Heart right ventricle (tissue), 16 donors: ENCODE measurements around the gene GRIN2C. TPM values are rescaled to one million over a fixed set of nuclear protein-coding genes. Genes with fewer than 3 reads are reported as not detected.
A peak's percentile ranks its signal among the peaks of the same experiment; 100 is the strongest.

Source experiments
- ATAC-seq, 8 donors: fragments of 200-7000 bp; cut with Tn5 transposase; one replicate each; pipeline ENCODE4 v1.9.1; 2020; ENCODE audit warnings: mild to moderate bottlenecking in 8 of 8, moderate library complexity in 8 of 8, moderate number of reproducible peaks in 1 of 8
- DNase-seq, 2 donors: peaks; one replicate each; pipeline ENCODE4 v3.0.0-alpha.2; 2020
- H3K27ac ChIP-seq, 10 donors: fragments of 200-600 bp; sonication (generic) in 2 of 10; one replicate each; pipeline versions ENCODE4 v1.5.0 to v1.8.0; 2020 to 2022; ENCODE audit warnings: mild to moderate bottlenecking in 3 of 10
- H3K27me3 ChIP-seq, 7 donors: fragments of 200-600 bp; one replicate each; pipeline ENCODE4 v1.8.0; 2021 to 2022; ENCODE audit warnings: mild to moderate bottlenecking in 2 of 7
- H3K36me3 ChIP-seq, 9 donors: fragments of 200-600 bp; sonication (generic) in 1 of 9; one replicate each; pipeline versions ENCODE4 v1.5.0 to v1.8.0; 2020 to 2022; ENCODE audit warnings: mild to moderate bottlenecking in 2 of 9
- H3K4me1 ChIP-seq, 9 donors: fragments of 200-600 bp; sonication (generic) in 1 of 9; one replicate each; pipeline versions ENCODE4 v1.5.0 to v1.8.0; 2020 to 2022; ENCODE audit warnings: mild to moderate bottlenecking in 4 of 9
- H3K4me3 ChIP-seq, 10 donors: fragments of 200-600 bp; sonication (generic) in 2 of 10; one replicate each; pipeline versions ENCODE4 v1.5.0 to v1.8.0; 2020 to 2022; ENCODE audit warnings: mild to moderate bottlenecking in 7 of 10, moderate library complexity in 2 of 10
- H3K9me3 ChIP-seq, 11 donors: fragments of 200-600 bp in 10 of 11; sonication (generic) in 2 of 11; one replicate each; pipeline versions ENCODE4 v1.5.0 to v1.8.0; 2013 to 2022; ENCODE audit warnings: mild to moderate bottlenecking in 2 of 11, control low read depth in 1 of 11, moderate library complexity in 1 of 11
- WGBS, 2 donors: extraction: QIAGEN DNeasy Blood & Tissue Kit; methylation state at CpG; one replicate each; pipeline ENCODE4 v1.1.7; 2013; ENCODE audit warnings: inconsistent platforms in 1 of 2; 5-methylcytosine and 5-hydroxymethylcytosine counted together
- intact Hi-C, 10 donors: fragments of 100-400 bp; cut with DNase I; formaldehyde crosslinking; loops; one replicate each; pipeline versions ENCODE4 v1.11.1 to v1.14.2; 2022
- polyA plus RNA-seq, 2 donors: library from polyadenylated mRNA; stranded (reverse); fragments of 200-250 nt; gene quantifications; one replicate each; pipeline ENCODE4 v1.2.3, GENCODE V29; 2013
- total RNA-seq, 10 donors: library from RNA; stranded (reverse); fragmentation: NEBNext Ultra II Directional in 3 of 10; extraction: Animal tissue kit (Norgen Biotek cat#: 25700) in 3 of 10; gene quantifications; one replicate each; pipeline versions ENCODE4 v1.2.1 to v1.2.4, GENCODE V29; 2021 to 2023
- TF ChIP-seq, protein P1 (sequence below), 9 donors: fragments of 200-600 bp; sonication (generic) in 2 of 9; IDR thresholded peaks; one replicate each; pipeline versions ENCODE4 v1.5.0 to v1.8.0; 2021 to 2022; ENCODE audit warnings: antibody characterized with exemption in 9 of 9, mild to moderate bottlenecking in 5 of 9, moderate library complexity in 1 of 9
- donor health status: Arrhythmogenic right ventricular cardiomyopathy.
- donor health status: ischemic (EF 13 %, LVEDD 7.1; RV severe dilation, severe dysfunction).
- donor health status: healthy with polysubstance abuse.
- donor health status: DM: no; HTN: yes; CAD: no.
- donor health status: DM: no; HTN: no; CAD: no.
- donor health status: ischemic (EF 25% LVEDD 6.9; RV normal size, moderate dysfunction).
- donor health status: ischemic (EF 25% LVEDD 5.7; RV mildly dilated, moderate dysfunction).
- donor health status: healthy.
- donor health status: DM: yes; HTN: yes; CAD: no.
- donor health status: Ischemic cardiomyopathy.
- donor health status: ischemic (EF 35%, LVEDD 5.7; RV mildly dilated, moderate dysfunction).
- donor health status: nonischemic (EF 11% LVEDD 7.7; RV severe dilation, severe dysfunction).
- donor health status: DM: yes; HTN: yes; CAD: no.
- donor health status: PGD.
- donor health status: ischemic (EF 29% LVEDD 5.4; RV normal size, mild dysfunction).
- donor health status: nonischemic (EF 23%, LVEDD 6.1; RV moderate dilation, normal function).

The GRIN2C gene
- total and polyA plus RNA-seq, 12 donors: 0.13 to 0.66 (median 0.31) TPM

DNA sequence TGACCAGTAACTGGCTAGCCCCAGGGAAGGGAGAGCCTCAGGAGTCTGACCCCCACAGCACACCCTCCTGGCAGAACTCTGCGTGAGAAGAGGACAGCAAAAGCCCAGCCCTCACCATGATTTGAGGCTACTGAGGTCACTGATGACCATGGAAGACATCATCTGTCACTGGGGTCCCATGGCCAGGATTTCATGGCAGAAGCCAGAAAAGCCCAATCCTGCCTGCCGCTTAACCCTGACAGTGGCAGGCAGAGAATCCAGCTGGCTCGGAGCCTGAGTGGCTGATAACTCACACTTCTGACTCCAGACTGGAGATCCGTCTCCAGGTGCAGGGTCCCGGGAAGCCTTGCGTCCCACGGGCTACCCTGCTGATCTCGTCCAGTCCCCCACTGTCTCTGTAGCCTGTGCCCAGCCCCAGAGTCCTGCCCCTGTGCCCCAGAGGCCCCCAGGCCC, 17.5 kb downstream of the GRIN2C start:
- Histone ChIP-seq H3K36me3 (peaks cover 0 to 11% (median 0%) of the 10 kb centered on the region in 9 donors), H3K27ac (peak overlapping the region in 4 of 10 donors; percentile 63 to 73 (median 66)), H3K9me3 (no peaks in the 10 kb centered on the region), H3K4me3 (peak overlapping the region in 9 of 10 donors; percentile 33 to 51 (median 43)), H3K27me3 (peaks cover 0 to 20% (median 6%) of the 10 kb centered on the region in 7 donors), H3K4me1 (peaks cover 14 to 30% (median 25%) of the 10 kb centered on the region in 9 donors)
- WGBS, 2 donors: 31 to 48% methylated on average over 8 of the region's 8 CpGs
- DNase-seq (no peak), ATAC-seq (peak in 4 of 8 donors; percentile 1 to 11 (median 4))
- TF ChIP-seq, protein P1, sequence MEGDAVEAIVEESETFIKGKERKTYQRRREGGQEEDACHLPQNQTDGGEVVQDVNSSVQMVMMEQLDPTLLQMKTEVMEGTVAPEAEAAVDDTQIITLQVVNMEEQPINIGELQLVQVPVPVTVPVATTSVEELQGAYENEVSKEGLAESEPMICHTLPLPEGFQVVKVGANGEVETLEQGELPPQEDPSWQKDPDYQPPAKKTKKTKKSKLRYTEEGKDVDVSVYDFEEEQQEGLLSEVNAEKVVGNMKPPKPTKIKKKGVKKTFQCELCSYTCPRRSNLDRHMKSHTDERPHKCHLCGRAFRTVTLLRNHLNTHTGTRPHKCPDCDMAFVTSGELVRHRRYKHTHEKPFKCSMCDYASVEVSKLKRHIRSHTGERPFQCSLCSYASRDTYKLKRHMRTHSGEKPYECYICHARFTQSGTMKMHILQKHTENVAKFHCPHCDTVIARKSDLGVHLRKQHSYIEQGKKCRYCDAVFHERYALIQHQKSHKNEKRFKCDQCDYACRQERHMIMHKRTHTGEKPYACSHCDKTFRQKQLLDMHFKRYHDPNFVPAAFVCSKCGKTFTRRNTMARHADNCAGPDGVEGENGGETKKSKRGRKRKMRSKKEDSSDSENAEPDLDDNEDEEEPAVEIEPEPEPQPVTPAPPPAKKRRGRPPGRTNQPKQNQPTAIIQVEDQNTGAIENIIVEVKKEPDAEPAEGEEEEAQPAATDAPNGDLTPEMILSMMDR (IDR thresholded peaks at IDR 0.05): peak in 1 of 9 donors; percentile 3
- intact Hi-C loops: no loop called here

DNA sequence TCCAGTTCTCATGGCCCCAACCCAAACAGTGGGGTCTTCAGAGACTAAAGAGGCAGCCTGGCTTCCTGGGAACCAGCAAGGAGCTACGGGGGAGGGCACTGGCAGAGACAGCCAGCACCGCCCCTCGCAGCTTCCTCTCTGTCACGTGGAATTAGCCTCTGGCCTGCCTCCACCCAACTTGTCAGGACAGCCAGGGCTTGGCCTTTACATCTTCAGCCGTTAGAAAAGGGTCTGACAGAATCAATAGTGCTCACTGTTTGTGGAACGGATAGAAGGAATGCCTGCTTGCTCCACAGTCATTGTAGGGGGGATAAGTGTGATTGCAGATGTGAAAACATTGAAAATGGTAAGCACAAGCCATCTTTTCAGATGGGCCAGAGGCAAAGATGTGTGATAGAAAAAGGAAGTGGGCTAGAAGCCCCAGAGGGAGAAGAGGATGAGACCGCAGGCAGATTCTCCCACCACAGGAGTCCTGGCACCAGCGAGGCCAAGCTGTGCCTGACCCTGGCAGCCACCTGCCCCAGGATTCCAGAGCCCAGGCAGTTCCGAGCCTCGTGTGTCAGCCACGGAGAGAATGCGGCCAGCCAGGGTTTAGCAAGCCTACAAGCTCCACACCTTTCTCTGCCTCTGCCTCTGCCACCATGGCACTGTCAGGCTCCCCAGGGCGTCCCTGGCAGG, 18.6 kb downstream of the GRIN2C start:
- no peaks in the 10 kb centered on the region for H3K9me3 ChIP-seq
- H3K4me3 ChIP-seq: no peak overlapping the region
- 36% methylated on average over 13 of the region's 13 CpGs for WGBS, 2 donors
- H3K4me1 ChIP-seq: peaks cover 14 to 30% (median 25%) of the 10 kb centered on the region in 9 donors
- TF ChIP-seq, protein P1 (IDR thresholded peaks at IDR 0.05): no peak
- H3K27ac ChIP-seq: peak overlapping the region in 8 of 10 donors; percentile 41 to 73 (median 66)
- DNase-seq (peak; percentile 69 to 78), ATAC-seq (peak; percentile 34 to 90 (median 72))
- H3K27me3 ChIP-seq: peaks cover 0 to 20% (median 6%) of the 10 kb centered on the region in 7 donors
- intact Hi-C loops: no loop called here
- peaks cover 0 to 21% (median 0%) of the 10 kb centered on the region in 9 donors for H3K36me3 ChIP-seq

DNA sequence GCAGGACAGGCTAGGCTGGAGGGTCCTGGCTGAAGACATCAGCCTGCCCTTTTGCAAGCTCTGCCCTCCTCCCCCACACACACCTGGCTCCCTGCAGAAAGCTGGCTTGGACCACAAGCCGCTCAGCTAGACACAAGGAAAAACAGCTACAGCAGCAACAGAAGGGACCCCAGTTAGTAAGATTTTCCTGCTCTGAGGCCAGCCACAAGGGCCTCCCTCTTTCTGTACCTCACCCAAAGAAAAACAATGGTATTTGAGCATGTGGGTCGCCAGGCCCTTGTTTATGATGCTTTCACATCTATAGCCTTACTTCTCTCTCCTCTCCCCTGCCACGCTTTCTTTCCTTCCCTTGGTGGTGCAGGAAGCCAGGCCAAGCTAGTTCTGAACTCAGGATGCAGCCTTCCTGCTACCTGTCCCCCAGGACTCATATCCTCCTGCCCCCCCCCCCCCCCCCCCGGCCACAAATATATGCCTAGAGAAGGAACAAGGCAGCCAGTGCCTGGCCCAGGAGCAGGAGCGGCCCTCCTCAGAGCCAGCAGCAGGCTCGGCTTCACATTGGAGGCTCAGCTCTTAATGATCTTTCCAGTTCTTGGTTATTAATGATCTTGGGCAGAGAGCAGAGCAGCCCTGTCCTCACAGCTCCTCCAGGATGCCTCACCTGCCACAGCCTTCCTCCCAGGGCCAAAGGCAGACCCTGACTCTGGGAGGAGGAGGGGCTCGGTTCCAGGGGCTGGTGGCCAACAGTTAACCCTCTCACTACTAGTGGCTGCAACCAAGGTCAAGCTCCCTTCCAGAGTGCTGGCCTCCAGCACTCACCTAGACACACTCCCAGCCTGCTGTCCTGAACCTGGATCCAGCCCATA, 19.5 kb downstream of the GRIN2C start:
- WGBS, 2 donors: 52 to 59% methylated on average over 6 of the region's 7 CpGs
- intact Hi-C loops: no loop called here
- H3K27me3 ChIP-seq: peaks cover 0 to 20% (median 6%) of the 10 kb centered on the region in 7 donors
- no peaks in the 10 kb centered on the region for H3K9me3 ChIP-seq
- DNase-seq (no peak), ATAC-seq (peak in 1 of 8 donors; percentile 21)
- TF ChIP-seq, protein P1 (IDR thresholded peaks at IDR 0.05): no peak
- no peak overlapping the region for H3K4me3 ChIP-seq
- peaks cover 0 to 27% (median 0%) of the 10 kb centered on the region in 9 donors for H3K36me3 ChIP-seq
- H3K27ac ChIP-seq: peak overlapping the region in 7 of 10 donors; percentile 41 to 73 (median 67)
- peaks cover 14 to 30% (median 25%) of the 10 kb centered on the region in 9 donors for H3K4me1 ChIP-seq

DNA sequence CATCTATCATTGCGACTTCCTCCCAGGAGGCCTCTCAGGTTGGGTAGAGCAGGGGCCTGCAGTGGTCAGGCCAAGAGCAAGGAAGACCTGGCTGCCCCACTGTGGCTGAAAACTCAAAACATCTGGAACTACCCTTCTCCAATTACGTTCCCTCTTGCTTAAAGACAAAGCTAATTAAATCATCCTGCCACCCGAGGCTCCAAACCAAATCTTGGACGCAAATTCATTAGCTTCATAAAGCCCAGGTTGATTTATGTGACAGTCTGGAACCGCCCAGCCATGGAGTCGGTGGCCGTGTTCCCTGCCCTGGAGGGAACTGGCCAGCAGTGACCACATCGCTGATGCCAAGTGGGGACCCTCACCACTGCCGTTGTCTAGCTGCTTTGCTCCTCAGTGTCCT, 21.4 kb downstream of the GRIN2C start:
- TF ChIP-seq, protein P1 (IDR thresholded peaks at IDR 0.05): no peak
- H3K36me3 ChIP-seq: peaks cover 0 to 27% (median 0%) of the 10 kb centered on the region in 9 donors
- peaks cover 14 to 30% (median 24%) of the 10 kb centered on the region in 9 donors for H3K4me1 ChIP-seq
- no peak overlapping the region for H3K27ac ChIP-seq
- intact Hi-C loops: no loop called here
- H3K9me3 ChIP-seq: no peaks in the 10 kb centered on the region
- 90 to 92% methylated on average over 9 of the region's 9 CpGs for WGBS, 2 donors
- no peak overlapping the region for H3K4me3 ChIP-seq
- no peak for ATAC-seq
- peaks cover 0 to 7% (median 1%) of the 10 kb centered on the region in 7 donors for H3K27me3 ChIP-seq
- no peak for DNase-seq
